ENCODE measurements around the gene NR3C1.

Gene NR3C1

DNA sequence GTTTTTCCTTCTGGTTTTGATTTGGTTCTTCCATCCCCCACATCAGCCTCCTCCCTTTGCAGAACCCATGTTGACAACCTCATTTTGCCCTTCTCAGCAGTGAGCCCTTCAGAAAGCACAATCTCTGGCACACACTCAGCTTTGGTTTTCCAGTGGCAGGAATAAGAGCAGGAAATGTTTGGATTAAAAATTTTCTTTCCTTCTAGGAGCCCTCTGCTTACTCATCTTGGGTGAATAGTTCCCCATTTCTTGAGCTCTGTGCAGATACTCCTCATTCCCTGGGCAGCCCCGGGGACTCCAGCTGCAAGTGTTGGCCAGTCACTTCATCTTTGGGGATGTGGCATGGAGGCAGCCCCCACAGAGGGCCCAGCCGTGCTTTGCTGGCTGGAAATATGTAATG lies 170.5 kb downstream of the NR3C1 start (continued):
- TF ChIP-seq, protein P1, sequence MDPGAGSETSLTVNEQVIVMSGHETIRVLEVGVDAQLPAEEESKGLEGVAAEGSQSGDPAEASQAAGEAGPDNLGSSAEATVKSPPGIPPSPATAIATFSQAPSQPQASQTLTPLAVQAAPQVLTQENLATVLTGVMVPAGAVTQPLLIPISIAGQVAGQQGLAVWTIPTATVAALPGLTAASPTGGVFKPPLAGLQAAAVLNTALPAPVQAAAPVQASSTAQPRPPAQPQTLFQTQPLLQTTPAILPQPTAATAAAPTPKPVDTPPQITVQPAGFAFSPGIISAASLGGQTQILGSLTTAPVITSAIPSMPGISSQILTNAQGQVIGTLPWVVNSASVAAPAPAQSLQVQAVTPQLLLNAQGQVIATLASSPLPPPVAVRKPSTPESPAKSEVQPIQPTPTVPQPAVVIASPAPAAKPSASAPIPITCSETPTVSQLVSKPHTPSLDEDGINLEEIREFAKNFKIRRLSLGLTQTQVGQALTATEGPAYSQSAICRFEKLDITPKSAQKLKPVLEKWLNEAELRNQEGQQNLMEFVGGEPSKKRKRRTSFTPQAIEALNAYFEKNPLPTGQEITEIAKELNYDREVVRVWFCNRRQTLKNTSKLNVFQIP (CRISPR knock-in tag; IDR thresholded peaks at IDR 0.05; ENCODE audit: borderline replicate concordance, low read depth) = no peak
- no peak for TF ChIP-seq ZFP3 (CRISPR knock-in tag; IDR thresholded peaks at IDR 0.05)

GRCh38 chr5:143231973-143232812 lies 171.3 kb downstream of the NR3C1 start:
- ATAC-seq = no peak
- TF ChIP-seq RARB (CRISPR knock-in tag; IDR thresholded peaks at IDR 0.05) = no peak
- no peak for TF ChIP-seq ISL1 (CRISPR knock-in tag; IDR thresholded peaks at IDR 0.05)
- TF ChIP-seq PPARA (CRISPR knock-in tag; IDR thresholded peaks at IDR 0.05; ENCODE audit: borderline replicate concordance) = no peak
- TF ChIP-seq, protein P2, sequence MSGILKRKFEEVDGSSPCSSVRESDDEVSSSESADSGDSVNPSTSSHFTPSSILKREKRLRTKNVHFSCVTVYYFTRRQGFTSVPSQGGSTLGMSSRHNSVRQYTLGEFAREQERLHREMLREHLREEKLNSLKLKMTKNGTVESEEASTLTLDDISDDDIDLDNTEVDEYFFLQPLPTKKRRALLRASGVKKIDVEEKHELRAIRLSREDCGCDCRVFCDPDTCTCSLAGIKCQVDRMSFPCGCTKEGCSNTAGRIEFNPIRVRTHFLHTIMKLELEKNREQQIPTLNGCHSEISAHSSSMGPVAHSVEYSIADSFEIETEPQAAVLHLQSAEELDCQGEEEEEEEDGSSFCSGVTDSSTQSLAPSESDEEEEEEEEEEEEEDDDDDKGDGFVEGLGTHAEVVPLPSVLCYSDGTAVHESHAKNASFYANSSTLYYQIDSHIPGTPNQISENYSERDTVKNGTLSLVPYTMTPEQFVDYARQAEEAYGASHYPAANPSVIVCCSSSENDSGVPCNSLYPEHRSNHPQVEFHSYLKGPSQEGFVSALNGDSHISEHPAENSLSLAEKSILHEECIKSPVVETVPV (CRISPR knock-in tag; IDR thresholded peaks at IDR 0.05) = no peak
- TF ChIP-seq CSDC2 (CRISPR knock-in tag; IDR thresholded peaks at IDR 0.05) = no peak
- no peak for TF ChIP-seq GLIS3 (CRISPR knock-in tag; IDR thresholded peaks at IDR 0.05)
- TF ChIP-seq ZFP30 (CRISPR knock-in tag; IDR thresholded peaks at IDR 0.05) = no peak
- TF ChIP-seq OSR1 (CRISPR knock-in tag; IDR thresholded peaks at IDR 0.05) = no peak
- no peak for TF ChIP-seq ZNF565 (CRISPR knock-in tag; conservative IDR thresholded peaks at IDR 0.05; ENCODE audit: low read depth)
- no peak for TF ChIP-seq ZFP3 (CRISPR knock-in tag; IDR thresholded peaks at IDR 0.05)
- TF ChIP-seq, protein P1 (CRISPR knock-in tag; IDR thresholded peaks at IDR 0.05; ENCODE audit: borderline replicate concordance, low read depth) = no peak
- no peak for TF ChIP-seq ARNTL (CRISPR knock-in tag; IDR thresholded peaks at IDR 0.05; ENCODE audit: borderline replicate concordance, low read depth)
- TF ChIP-seq ZNF8 (CRISPR knock-in tag; IDR thresholded peaks at IDR 0.05) = no peak
- TF ChIP-seq, protein P3, sequence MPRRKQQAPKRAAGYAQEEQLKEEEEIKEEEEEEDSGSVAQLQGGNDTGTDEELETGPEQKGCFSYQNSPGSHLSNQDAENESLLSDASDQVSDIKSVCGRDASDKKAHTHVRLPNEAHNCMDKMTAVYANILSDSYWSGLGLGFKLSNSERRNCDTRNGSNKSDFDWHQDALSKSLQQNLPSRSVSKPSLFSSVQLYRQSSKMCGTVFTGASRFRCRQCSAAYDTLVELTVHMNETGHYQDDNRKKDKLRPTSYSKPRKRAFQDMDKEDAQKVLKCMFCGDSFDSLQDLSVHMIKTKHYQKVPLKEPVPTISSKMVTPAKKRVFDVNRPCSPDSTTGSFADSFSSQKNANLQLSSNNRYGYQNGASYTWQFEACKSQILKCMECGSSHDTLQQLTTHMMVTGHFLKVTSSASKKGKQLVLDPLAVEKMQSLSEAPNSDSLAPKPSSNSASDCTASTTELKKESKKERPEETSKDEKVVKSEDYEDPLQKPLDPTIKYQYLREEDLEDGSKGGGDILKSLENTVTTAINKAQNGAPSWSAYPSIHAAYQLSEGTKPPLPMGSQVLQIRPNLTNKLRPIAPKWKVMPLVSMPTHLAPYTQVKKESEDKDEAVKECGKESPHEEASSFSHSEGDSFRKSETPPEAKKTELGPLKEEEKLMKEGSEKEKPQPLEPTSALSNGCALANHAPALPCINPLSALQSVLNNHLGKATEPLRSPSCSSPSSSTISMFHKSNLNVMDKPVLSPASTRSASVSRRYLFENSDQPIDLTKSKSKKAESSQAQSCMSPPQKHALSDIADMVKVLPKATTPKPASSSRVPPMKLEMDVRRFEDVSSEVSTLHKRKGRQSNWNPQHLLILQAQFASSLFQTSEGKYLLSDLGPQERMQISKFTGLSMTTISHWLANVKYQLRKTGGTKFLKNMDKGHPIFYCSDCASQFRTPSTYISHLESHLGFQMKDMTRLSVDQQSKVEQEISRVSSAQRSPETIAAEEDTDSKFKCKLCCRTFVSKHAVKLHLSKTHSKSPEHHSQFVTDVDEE (CRISPR knock-in tag; IDR thresholded peaks at IDR 0.05) = no peak
- TF ChIP-seq ESRRG (CRISPR knock-in tag; IDR thresholded peaks at IDR 0.05) = no peak
- TF ChIP-seq ZC3H10 (CRISPR knock-in tag; IDR thresholded peaks at IDR 0.05) = no peak
- no peak for TF ChIP-seq TCF4 (CRISPR knock-in tag; IDR thresholded peaks at IDR 0.05; ENCODE audit: borderline replicate concordance)
- TF ChIP-seq BACH2 (CRISPR knock-in tag; IDR thresholded peaks at IDR 0.05; ENCODE audit: borderline replicate concordance) = no peak
- no peak for TF ChIP-seq ZNF70 (CRISPR knock-in tag; IDR thresholded peaks at IDR 0.05)

DNA sequence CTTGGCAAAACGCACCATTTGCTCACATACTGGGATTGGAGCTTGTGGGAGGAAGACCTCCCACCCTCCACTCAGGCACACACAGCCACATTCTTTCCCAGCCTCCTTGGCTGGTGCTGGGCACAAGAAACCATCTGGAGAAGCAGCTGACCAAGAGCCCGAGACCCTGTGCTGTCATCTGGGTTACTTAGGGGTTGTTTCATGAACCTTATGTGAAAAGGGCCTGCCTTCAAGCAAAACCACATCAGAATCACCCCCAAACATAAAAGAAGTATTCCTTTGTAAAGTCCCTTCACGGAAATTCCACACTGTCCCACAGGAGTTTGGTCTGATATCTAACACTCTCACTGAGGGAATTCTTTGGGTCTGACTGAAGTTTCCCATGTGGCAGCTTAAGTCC lies 172.1 kb downstream of the NR3C1 start:
- TF ChIP-seq PPARA (CRISPR knock-in tag; IDR thresholded peaks at IDR 0.05; ENCODE audit: borderline replicate concordance) (no peak), ZNF70 (CRISPR knock-in tag; IDR thresholded peaks at IDR 0.05) (no peak), ZC3H10 (CRISPR knock-in tag; IDR thresholded peaks at IDR 0.05) (no peak), ZNF565 (CRISPR knock-in tag; conservative IDR thresholded peaks at IDR 0.05; ENCODE audit: low read depth) (no peak), OSR1 (CRISPR knock-in tag; IDR thresholded peaks at IDR 0.05) (no peak), ZFP30 (CRISPR knock-in tag; IDR thresholded peaks at IDR 0.05) (no peak), ARNTL (CRISPR knock-in tag; IDR thresholded peaks at IDR 0.05; ENCODE audit: borderline replicate concordance, low read depth) (no peak), BACH2 (CRISPR knock-in tag; IDR thresholded peaks at IDR 0.05; ENCODE audit: borderline replicate concordance) (no peak), ISL1 (CRISPR knock-in tag; IDR thresholded peaks at IDR 0.05) (no peak), RARB (CRISPR knock-in tag; IDR thresholded peaks at IDR 0.05) (no peak), TOX (CRISPR knock-in tag; IDR thresholded peaks at IDR 0.05; ENCODE audit: borderline replicate concordance) (no peak)
- TF ChIP-seq, protein P2 (CRISPR knock-in tag; IDR thresholded peaks at IDR 0.05) = no peak
- TF ChIP-seq, protein P1 (CRISPR knock-in tag; IDR thresholded peaks at IDR 0.05; ENCODE audit: borderline replicate concordance, low read depth) = no peak
- no peak for ATAC-seq

Measured in SK-N-SH treated with all-trans-retinoic acid at 6 μM for 48 hours (cell line).